GM12878 (cell line): ENCODE data around the gene COQ8B. TPM values are rescaled to one million over a fixed set of nuclear protein-coding genes. Genes with fewer than 3 reads are reported as not detected.

Experiments
- ATAC-seq: fragments of 200-7000 bp; cut with Tn5 transposase; 3 replicates; pipeline ENCODE4 v1.9.1; 2020; ENCODE audit warnings: mild to moderate bottlenecking, moderate library complexity
- BruUV-seq: library from RNA; stranded (reverse); fragments of 400-500 nt; replicated peaks from 2 replicates; lab custom pipeline; 2021; lab: Mats Ljungman, UMichigan
- CTCF ChIA-PET: fragments of 300-600 bp; sonication (Branson Sonifier 250); formaldehyde crosslinking; extraction: SDS; loops from one replicate; lab custom pipeline; 2021; ENCODE audit warnings: inconsistent platforms; lab: Yijun Ruan, JAX
- POLR2A ChIA-PET: fragments of 350-600 bp; formaldehyde crosslinking; extraction: SDS; loops from one replicate; lab custom pipeline; 2021; ENCODE audit warnings: inconsistent platforms; lab: Charles Lee
- RAD21 ChIA-PET: fragments of 300-600 bp; sonication (Branson Sonifier 250); formaldehyde crosslinking; loops from one replicate; lab custom pipeline; 2023; ENCODE audit warnings: antibody characterized with exemption; ENCODE audit not compliant: unreplicated experiment; lab: Charles Lee
- SMC1A ChIA-PET: fragments of 300-600 bp; sonication (Branson Sonifier 250); formaldehyde crosslinking; loops from one replicate; lab custom pipeline; 2023; ENCODE audit not compliant: unreplicated experiment, uncharacterized antibody; lab: Charles Lee
- DNase-seq: peaks from one replicate; pipeline ENCODE4 v3.0.0-alpha.2; 2011; ENCODE audit warnings: low read depth, low spot score
- FAIRE-seq: peaks from 3 replicates; lab custom pipeline; 2011; peaks lifted over from hg19 to GRCh38; lab: Jason Lieb, UNC
- H2AFZ ChIP-seq: 2 replicates; pipeline ENCODE4 v1.6.0; 2011; ENCODE audit warnings: low read depth, low read length, control low read depth; ENCODE audit not compliant: control insufficient read depth
- H3K27ac ChIP-seq: 2 replicates; pipeline ENCODE4 v1.5.1; 2011; ENCODE audit warnings: control low read depth; ENCODE audit not compliant: control insufficient read depth, insufficient read depth
- H3K27me3 ChIP-seq, 2 experiments: replicated peaks in 1 of 2; 2 replicates each; pipeline versions ENCODE4 v1.6.0 to v1.6.1; 2011; ENCODE audit warnings: low read length in 1 of 2; ENCODE audit not compliant: control insufficient read depth in 2 of 2, insufficient read depth in 2 of 2
- H3K36me3 ChIP-seq, 2 experiments: 2 replicates each; pipeline ENCODE4 v1.5.1; 2011; ENCODE audit warnings: low read length in 1 of 2; ENCODE audit not compliant: control insufficient read depth in 2 of 2, insufficient read depth in 2 of 2
- H3K4me1 ChIP-seq: 2 replicates; pipeline ENCODE4 v1.6.1; 2011; ENCODE audit warnings: mild to moderate bottlenecking, low read length, moderate library complexity, mixed read lengths; ENCODE audit not compliant: control insufficient read depth, insufficient read depth
- H3K4me2 ChIP-seq: 2 replicates; pipeline ENCODE4 v1.6.0; 2011; ENCODE audit warnings: control low read depth; ENCODE audit not compliant: control insufficient read depth, insufficient read depth
- H3K4me3 ChIP-seq: fragments of 200-600 bp; sonication (generic); 2 replicates; pipeline ENCODE4 v1.5.1; 2016
- H3K79me2 ChIP-seq: 2 replicates; pipeline ENCODE4 v1.6.0; 2011; ENCODE audit warnings: low read length; ENCODE audit not compliant: control insufficient read depth, insufficient read depth
- H3K9ac ChIP-seq: 2 replicates; pipeline ENCODE4 v1.8.0; 2011; ENCODE audit warnings: low read length, control low read depth, mixed read lengths; ENCODE audit not compliant: control insufficient read depth, insufficient read depth
- H3K9me3 ChIP-seq: replicated peaks from 3 replicates; pipeline ENCODE4 v1.5.1; 2011; ENCODE audit warnings: mild to moderate bottlenecking, low read length; ENCODE audit not compliant: control insufficient read depth, insufficient read depth
- H4K20me1 ChIP-seq: 2 replicates; pipeline ENCODE4 v1.6.0; 2011; ENCODE audit not compliant: control insufficient read depth, insufficient read depth
- EGR1 ChIP-seq, 2 experiments: IDR thresholded peaks; 1 replicate in 1 of 2; 2 replicates in 1 of 2; pipeline ENCODE4 v1.6.1; 2011 to 2012; ENCODE audit warnings: low read depth in 2 of 2, low read length in 2 of 2, borderline replicate concordance in 1 of 2, mild to moderate bottlenecking in 1 of 2, moderate library complexity in 1 of 2
- ETV6 ChIP-seq, 2 experiments: fragments of 450-650 bp in 1 of 2; IDR thresholded peaks in 1 of 2; conservative IDR thresholded peaks in 1 of 2; 2 replicates each; pipeline ENCODE4 v1.6.1; 2014; ENCODE audit warnings: antibody characterized with exemption in 1 of 2, borderline replicate concordance in 1 of 2, low read depth in 1 of 2, mild to moderate bottlenecking in 1 of 2, moderate library complexity in 1 of 2
- EZH2 ChIP-seq: IDR thresholded peaks from 2 replicates; pipeline ENCODE4 v1.6.1; 2012; ENCODE audit warnings: low read depth, mild to moderate bottlenecking, control low read depth, inconsistent platforms, low read length, borderline replicate concordance; ENCODE audit not compliant: control insufficient read depth
- IKZF2 ChIP-seq, 2 experiments: fragments of 450-650 bp; IDR thresholded peaks; 2 replicates each; pipeline ENCODE4 v1.6.1; 2017; ENCODE audit warnings: mild to moderate bottlenecking in 2 of 2, moderate library complexity in 2 of 2
- RAD21 ChIP-seq: IDR thresholded peaks from 2 replicates; pipeline ENCODE4 v1.6.1; 2011; ENCODE audit warnings: mild to moderate bottlenecking, low read depth, low read length, moderate library complexity; ENCODE audit not compliant: insufficient read depth
- SIX5 ChIP-seq: IDR thresholded peaks from 2 replicates; pipeline ENCODE4 v1.6.1; 2011; ENCODE audit warnings: mild to moderate bottlenecking, low read depth, low read length, moderate library complexity; ENCODE audit not compliant: severe bottlenecking
- SMAD1 ChIP-seq: fragments of 450-650 bp; IDR thresholded peaks from 2 replicates; pipeline ENCODE4 v1.6.1; 2018; ENCODE audit warnings: mild to moderate bottlenecking, low read depth; ENCODE audit not compliant: partially characterized antibody
- TCF3 ChIP-seq: IDR thresholded peaks from 2 replicates; pipeline ENCODE4 v1.6.1; 2012; ENCODE audit warnings: low read depth, mild to moderate bottlenecking, low read length, borderline replicate concordance; ENCODE audit not compliant: insufficient read depth
- WGBS: methylation state at CpG from one replicate; pipeline ENCODE4 v1.1.6; 2016; ENCODE audit warnings: low lambda C conversion rate; ENCODE audit not compliant: insufficient replicate concordance, insufficient coverage; ENCODE audit errors: missing lambda C conversion rate; 5-methylcytosine and 5-hydroxymethylcytosine counted together
- in situ Hi-C: fragments of 300-500 bp; cut with MboI; formaldehyde crosslinking; loops from 9 replicates; pipeline ENCODE4 v1.14.3; 2018; ENCODE audit warnings: mixed read lengths
- intact Hi-C: fragments of 100-400 bp; cut with micrococcal nuclease; formaldehyde crosslinking; loops from one replicate; pipeline ENCODE4 v1.14.2; 2022; ENCODE audit not compliant: unreplicated experiment
- polyA plus RNA-seq, 11 experiments: library from polyadenylated mRNA; depleted of rRNA in 4 of 11; unstranded in 6 of 11; stranded (reverse) in 5 of 11; fragments of >200 nt; fragmentation: Nextera tagmentation in 4 of 11; fragmentation: Illumina TruSeq in 1 of 11; extraction: Ambion mirVana in 4 of 11; extraction: Trizol in 1 of 11; gene quantifications; 1 replicate in 1 of 11; 2 replicates in 10 of 11; pipeline versions ENCODE4 v1.2.1 to v1.2.3, GENCODE V29; 2011 to 2016; ENCODE audit warnings: inconsistent platforms in 2 of 11, missing spikeins in 2 of 11, low read depth in 1 of 11
- total RNA-seq, 4 experiments: library from RNA; depleted of rRNA in 3 of 4; stranded (reverse); fragments of >200 nt in 3 of 4; fragmentation: Illumina TruSeq in 1 of 4; extraction: Trizol in 1 of 4; gene quantifications; 2 replicates each; pipeline versions ENCODE4 v1.2.1 to v1.2.3, GENCODE V29; 2013 to 2021
- TF ChIP-seq, protein P1 (sequence below): IDR thresholded peaks from 2 replicates; pipeline ENCODE4 v1.6.1; 2012; ENCODE audit warnings: low read depth, low read length, improper control_type of control experiment

Gene COQ8B
- total and polyA plus RNA-seq, 10 of the 15 experiments (the other 5 are each of a cell fraction or from before 2014, with no cell fraction given): 0.39 to 37.1 (median 16.8) TPM

- ChIA-PET POLR2A (interaction anchor here (0.6 to 0.9 kb wide), 2 partner anchors 11 to 226 kb away, joined by 3 read pairs; partner anchors contain the start of genes COQ8B and ITPKC), SMC1A (no interaction called here), RAD21 (no interaction called here), CTCF (interaction anchor here (1.0 kb wide), 1 partner anchor 113 kb away, joined by 4 read pairs; no protein-coding TSS in a partner anchor)
- no peaks in the 10 kb centered on the region for H4K20me1 ChIP-seq
- no peaks in the 10 kb centered on the region for H3K9me3 ChIP-seq
- TF ChIP-seq EZH2: no peak
- TF ChIP-seq IKZF2 (IDR thresholded peaks at IDR 0.05): no peak
- TF ChIP-seq SIX5: no peak
- no peak for TF ChIP-seq RAD21
- no peak for TF ChIP-seq ETV6 (conservative IDR thresholded peaks at IDR 0.05 in 1 of 2, IDR thresholded peaks at IDR 0.05 in 1 of 2; ENCODE audit: borderline replicate concordance in 1 of 2, low read depth in 1 of 2)
- no peak for TF ChIP-seq SMAD1
- no peak for TF ChIP-seq TCF3
- TF ChIP-seq, protein P1, sequence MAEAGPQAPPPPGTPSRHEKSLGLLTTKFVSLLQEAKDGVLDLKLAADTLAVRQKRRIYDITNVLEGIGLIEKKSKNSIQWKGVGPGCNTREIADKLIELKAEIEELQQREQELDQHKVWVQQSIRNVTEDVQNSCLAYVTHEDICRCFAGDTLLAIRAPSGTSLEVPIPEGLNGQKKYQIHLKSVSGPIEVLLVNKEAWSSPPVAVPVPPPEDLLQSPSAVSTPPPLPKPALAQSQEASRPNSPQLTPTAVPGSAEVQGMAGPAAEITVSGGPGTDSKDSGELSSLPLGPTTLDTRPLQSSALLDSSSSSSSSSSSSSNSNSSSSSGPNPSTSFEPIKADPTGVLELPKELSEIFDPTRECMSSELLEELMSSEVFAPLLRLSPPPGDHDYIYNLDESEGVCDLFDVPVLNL: no peak
- no peak for TF ChIP-seq EGR1 (IDR thresholded peaks at IDR 0.05; ENCODE audit: borderline replicate concordance in 1 of 2, low read depth in 2 of 2, low read length in 2 of 2)
- no peak overlapping the region for H3K4me3 ChIP-seq
- FAIRE-seq (no peak), DNase-seq (no peak), ATAC-seq (no peak)
- no TSS peak for BruUV-seq
- no peak overlapping the region for H3K4me2 ChIP-seq
- H3K27ac ChIP-seq: no peak overlapping the region
- peaks cover 0 to 7% of the 10 kb centered on the region in 2 experiments; a peak in 2 of 4 replicates for H3K36me3 ChIP-seq
- no peak overlapping the region for H3K9ac ChIP-seq
- no peak overlapping the region for H2AFZ ChIP-seq
- H3K27me3 ChIP-seq: no peaks in the 10 kb centered on the region
- no peaks in the 10 kb centered on the region for H3K4me1 ChIP-seq
- WGBS: 80% methylated on average over 7 of the region's 7 CpGs
- intact Hi-C loops (no loop called here), in situ Hi-C loops (no loop called here)
- H3K79me2 ChIP-seq: no peaks in the 10 kb centered on the region
These were observed 10.6 kb downstream of the COQ8B start for GRCh38 chr19:40705950-40706619.
